Activated CD8-positive, alpha-beta T cell treated with anti-CD3 and anti-CD28 coated beads for 36 hours (primary cell): ENCODE measurements around the gene NDUFS5. TPM values are rescaled to one million over a fixed set of nuclear protein-coding genes. Genes with fewer than 3 reads are reported as not detected.

ENCODE experiments used
- ATAC-seq: fragments of 200-7000 bp; cut with Tn5 transposase; one replicate; pipeline ENCODE4 v1.10.0; 2021; ENCODE audit warnings: mild to moderate bottlenecking, moderate library complexity
- CTCF ChIA-PET: fragments of 350-600 bp; sonication (Branson Sonifier 250); formaldehyde crosslinking; loops from one replicate; lab custom pipeline; 2021; ENCODE audit warnings: antibody characterized with exemption; lab: Charles Lee
- POLR2A ChIA-PET: fragments of 350-600 bp; sonication (Branson Sonifier 250); formaldehyde crosslinking; loops from one replicate; lab custom pipeline; 2021; ENCODE audit warnings: antibody characterized with exemption; lab: Charles Lee
- DNase-seq: peaks from one replicate; pipeline ENCODE4 v3.0.0-alpha.2; 2020
- H3K27ac Mint-ChIP-seq: one replicate; pipeline ENCODE4 v1.8.0; 2021; ENCODE audit warnings: mild to moderate bottlenecking, mixed read lengths
- H3K27me3 Mint-ChIP-seq: one replicate; pipeline ENCODE4 v1.8.0; 2021; ENCODE audit warnings: mixed read lengths
- H3K36me3 Mint-ChIP-seq: one replicate; pipeline ENCODE4 v1.8.0; 2021; ENCODE audit warnings: low read depth, mixed read lengths
- H3K4me1 Mint-ChIP-seq: one replicate; pipeline ENCODE4 v1.8.0; 2021; ENCODE audit warnings: low read depth, mixed read lengths
- H3K4me3 Mint-ChIP-seq: one replicate; pipeline ENCODE4 v1.8.0; 2021; ENCODE audit warnings: mild to moderate bottlenecking, moderate library complexity, mixed read lengths
- H3K9me3 Mint-ChIP-seq: one replicate; pipeline ENCODE4 v1.8.0; 2021; ENCODE audit warnings: mixed read lengths
- intact Hi-C: fragments of 100-400 bp; cut with micrococcal nuclease; formaldehyde crosslinking; loops from one replicate; pipeline ENCODE4 v1.10.0; 2022
- total RNA-seq, 2 experiments: library from RNA; stranded (reverse); gene quantifications; one replicate each; pipeline ENCODE4 v1.2.3, GENCODE V29; 2021
- TF ChIP-seq, protein P1 (sequence below): fragments of 200-600 bp; IDR thresholded peaks from one replicate; pipeline ENCODE4 v1.8.0; 2022; ENCODE audit warnings: antibody characterized with exemption, mild to moderate bottlenecking

NDUFS5 gene
- total RNA-seq, 2 experiments from 2014 or later = 153 to 178 TPM

DNA sequence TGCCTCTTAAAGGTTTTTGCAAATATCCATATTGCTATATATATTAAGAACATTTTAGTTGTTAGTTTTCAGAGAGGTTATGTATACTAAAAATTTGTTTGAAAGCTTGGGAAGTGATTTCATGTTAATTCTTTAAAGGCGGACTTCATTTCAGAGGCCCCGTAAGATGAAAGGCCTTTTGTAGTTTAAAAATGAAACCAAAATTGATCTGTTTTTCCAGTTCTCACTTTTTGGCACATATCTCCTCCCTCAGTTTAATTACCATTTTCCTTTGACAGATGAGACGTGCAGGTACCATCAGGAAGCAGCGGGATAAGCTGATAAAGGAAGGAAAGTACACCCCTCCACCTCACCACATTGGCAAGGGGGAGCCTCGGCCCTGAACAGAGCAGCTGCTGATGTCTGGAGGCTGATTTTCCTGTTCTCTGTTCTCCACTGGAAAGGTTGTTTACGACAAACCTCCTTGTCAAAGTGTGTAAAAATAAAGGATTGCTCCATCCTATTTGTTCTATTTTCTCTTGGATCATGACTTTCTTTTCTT is 8.0 kb downstream of the NDUFS5 start:
- H3K27me3 Mint-ChIP-seq = no peaks in the 10 kb centered on the region
- H3K9me3 Mint-ChIP-seq = no peaks in the 10 kb centered on the region
- ChIA-PET CTCF (no interaction called here), POLR2A (no interaction called here)
- intact Hi-C loops = no loop called here
- peaks cover 51% of the 10 kb centered on the region for H3K36me3 Mint-ChIP-seq
- no peak for DNase-seq
- ATAC-seq = peak; percentile 43
- H3K4me3 Mint-ChIP-seq = peak overlapping the region; percentile 61
- H3K27ac Mint-ChIP-seq = peak overlapping the region; percentile 88
- TF ChIP-seq, protein P1, sequence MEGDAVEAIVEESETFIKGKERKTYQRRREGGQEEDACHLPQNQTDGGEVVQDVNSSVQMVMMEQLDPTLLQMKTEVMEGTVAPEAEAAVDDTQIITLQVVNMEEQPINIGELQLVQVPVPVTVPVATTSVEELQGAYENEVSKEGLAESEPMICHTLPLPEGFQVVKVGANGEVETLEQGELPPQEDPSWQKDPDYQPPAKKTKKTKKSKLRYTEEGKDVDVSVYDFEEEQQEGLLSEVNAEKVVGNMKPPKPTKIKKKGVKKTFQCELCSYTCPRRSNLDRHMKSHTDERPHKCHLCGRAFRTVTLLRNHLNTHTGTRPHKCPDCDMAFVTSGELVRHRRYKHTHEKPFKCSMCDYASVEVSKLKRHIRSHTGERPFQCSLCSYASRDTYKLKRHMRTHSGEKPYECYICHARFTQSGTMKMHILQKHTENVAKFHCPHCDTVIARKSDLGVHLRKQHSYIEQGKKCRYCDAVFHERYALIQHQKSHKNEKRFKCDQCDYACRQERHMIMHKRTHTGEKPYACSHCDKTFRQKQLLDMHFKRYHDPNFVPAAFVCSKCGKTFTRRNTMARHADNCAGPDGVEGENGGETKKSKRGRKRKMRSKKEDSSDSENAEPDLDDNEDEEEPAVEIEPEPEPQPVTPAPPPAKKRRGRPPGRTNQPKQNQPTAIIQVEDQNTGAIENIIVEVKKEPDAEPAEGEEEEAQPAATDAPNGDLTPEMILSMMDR = no peak
- peaks cover 38% of the 10 kb centered on the region for H3K4me1 Mint-ChIP-seq

DNA sequence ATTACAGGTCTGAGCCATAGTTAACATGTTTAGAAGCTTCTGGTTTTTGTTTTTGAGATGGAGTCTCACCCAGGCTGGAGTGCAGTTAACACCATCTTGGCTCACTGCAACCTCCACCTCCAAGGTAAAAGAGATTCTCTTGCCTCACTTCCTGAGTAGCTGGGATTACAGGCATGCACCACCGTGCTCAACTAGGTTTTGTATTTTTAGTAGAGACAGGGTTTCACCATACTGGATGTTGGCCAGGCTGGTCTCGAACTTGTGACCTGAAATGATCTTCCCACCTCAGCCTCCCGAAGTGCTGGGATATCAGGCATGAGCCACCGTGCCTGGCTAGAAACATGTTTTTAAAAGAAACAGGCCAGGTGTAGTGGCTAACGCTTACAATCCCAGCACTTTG is 10.5 kb downstream of the NDUFS5 start:
- Mint-ChIP-seq H3K4me1 (peaks cover 33% of the 10 kb centered on the region), H3K9me3 (no peaks in the 10 kb centered on the region), H3K27ac (peak overlapping the region; percentile 7), H3K4me3 (no peak overlapping the region), H3K27me3 (no peaks in the 10 kb centered on the region), H3K36me3 (peaks cover 42% of the 10 kb centered on the region)
- POLR2A ChIA-PET = interaction anchor here (0.6 to 1.9 kb wide), 2 partner anchors 10 to 165 kb away, joined by 3 to 6 read pairs; partner anchors contain the start of gene NDUFS5
- ATAC-seq = no peak
- TF ChIP-seq, protein P1 = no peak
- CTCF ChIA-PET = no interaction called here
- intact Hi-C loops = no loop called here
- DNase-seq = no peak

DNA sequence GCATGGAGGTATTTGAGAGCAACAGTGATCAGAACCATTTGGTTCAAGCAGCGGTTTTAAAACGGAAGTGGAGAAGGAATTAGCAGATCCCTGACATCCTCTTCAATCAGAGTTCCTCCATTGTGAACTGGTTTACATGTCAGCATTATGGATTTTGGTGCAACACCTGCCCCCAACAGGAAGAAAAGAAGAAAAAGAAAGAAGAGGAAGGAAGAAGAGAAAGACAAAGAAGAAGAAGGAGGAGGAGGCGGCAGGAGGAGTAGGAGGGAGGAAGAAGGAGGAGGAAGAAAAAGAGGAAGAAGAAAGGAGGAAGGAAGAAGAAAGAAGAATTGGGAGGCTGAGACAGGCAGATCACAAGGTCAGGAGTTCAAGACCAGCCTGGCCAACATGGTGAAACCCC is 17.4 kb downstream of the NDUFS5 start:
- H3K27ac Mint-ChIP-seq = no peak overlapping the region
- DNase-seq (no peak), ATAC-seq (no peak)
- ChIA-PET POLR2A (no interaction called here), CTCF (no interaction called here)
- TF ChIP-seq, protein P1 = no peak
- H3K36me3 Mint-ChIP-seq = peaks cover 10% of the 10 kb centered on the region
- intact Hi-C loops = no loop called here
- no peak overlapping the region for H3K4me3 Mint-ChIP-seq
- H3K9me3 Mint-ChIP-seq = no peaks in the 10 kb centered on the region
- no peaks in the 10 kb centered on the region for H3K27me3 Mint-ChIP-seq
- peaks cover 6% of the 10 kb centered on the region for H3K4me1 Mint-ChIP-seq

DNA sequence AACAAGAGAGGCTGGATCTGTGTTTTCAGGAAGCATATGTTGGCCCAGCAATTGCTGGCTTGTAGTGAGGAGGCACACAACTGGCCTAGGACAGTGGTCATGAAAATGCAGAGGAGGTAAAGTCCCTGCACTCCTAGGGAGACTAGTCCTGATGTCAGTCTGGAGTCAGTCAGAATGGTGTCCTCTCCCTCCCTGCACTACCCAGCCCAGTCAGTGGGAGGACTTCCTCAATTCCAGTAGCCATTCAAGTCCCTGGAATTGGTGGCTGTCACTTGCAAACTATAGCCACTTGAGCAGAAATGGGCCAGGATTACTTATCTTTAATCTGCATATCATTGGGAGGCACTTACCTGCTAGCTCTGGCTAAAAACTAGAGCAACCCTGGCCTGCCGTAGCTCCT is 18.6 kb downstream of the NDUFS5 start:
- Mint-ChIP-seq H3K27me3 (no peaks in the 10 kb centered on the region), H3K9me3 (no peaks in the 10 kb centered on the region), H3K36me3 (peaks cover 6% of the 10 kb centered on the region), H3K4me1 (peaks cover under 1% of the 10 kb centered on the region), H3K27ac (no peak overlapping the region), H3K4me3 (no peak overlapping the region)
- TF ChIP-seq, protein P1 = no peak
- CTCF ChIA-PET = interaction anchor here (0.7 kb wide), 1 partner anchor 54 kb away, joined by 3 read pairs; no protein-coding TSS in a partner anchor
- POLR2A ChIA-PET = no interaction called here
- intact Hi-C loops = no loop called here
- DNase-seq (no peak), ATAC-seq (no peak)

DNA sequence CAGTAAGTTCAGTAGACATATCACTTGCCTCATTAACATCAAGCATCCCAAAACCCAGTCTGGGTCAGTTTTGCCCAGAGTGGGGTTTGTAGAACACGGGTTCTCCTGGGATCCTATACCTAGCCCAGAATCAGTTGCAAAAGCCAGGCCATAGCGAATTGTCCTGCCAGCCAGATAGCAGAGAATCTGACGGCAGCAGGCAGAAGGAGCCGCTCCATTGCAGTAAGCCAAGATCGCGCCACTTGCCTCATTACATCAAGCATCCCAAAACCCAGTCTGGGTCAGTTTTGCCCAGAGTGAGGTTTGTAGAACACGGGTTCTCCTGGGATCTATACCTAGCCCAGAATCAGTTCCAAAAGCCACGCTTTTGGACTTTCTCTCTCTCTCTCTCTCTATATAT is 19.1 kb downstream of the NDUFS5 start:
- H3K9me3 Mint-ChIP-seq = no peaks in the 10 kb centered on the region
- no peak for DNase-seq
- H3K4me3 Mint-ChIP-seq = no peak overlapping the region
- ATAC-seq = no peak
- intact Hi-C loops = no loop called here
- POLR2A ChIA-PET = no interaction called here
- no peaks in the 10 kb centered on the region for H3K27me3 Mint-ChIP-seq
- H3K4me1 Mint-ChIP-seq = no peaks in the 10 kb centered on the region
- TF ChIP-seq, protein P1 = no peak
- CTCF ChIA-PET = no interaction called here
- no peak overlapping the region for H3K27ac Mint-ChIP-seq
- peaks cover 7% of the 10 kb centered on the region for H3K36me3 Mint-ChIP-seq
